GM12874 (cell line): ENCODE data around the gene IL17REL.

Experiments used
- CTCF ChIP-seq: IDR thresholded peaks from 2 replicates; pipeline ENCODE4 v1.5.1; 2011; ENCODE audit warnings: low read depth, mild to moderate bottlenecking, control low read depth, low read length, moderate library complexity; ENCODE audit not compliant: insufficient read depth

The IL17REL gene

GRCh38 chr22:49961601-49962011, 51.0 kb downstream of the IL17REL start:
- TF ChIP-seq CTCF: no peak

GRCh38 chr22:49961005-49961600, 51.5 kb downstream of the IL17REL start:
- no peak for TF ChIP-seq CTCF

GRCh38 chr22:49960159-49961004, 52.2 kb downstream of the IL17REL start, which contains the start of gene PIM3:
TSS of gene PIM3 (plus strand) at chr22:49960772. CDS start at chr22:49960948, 176 bp downstream.
- TF ChIP-seq CTCF: no peak

- TF ChIP-seq CTCF: no peak
These were observed 52.8 kb downstream of the IL17REL start for GRCh38 chr22:49959782-49960158.

- no peak for TF ChIP-seq CTCF
These were observed 53.4 kb downstream of the IL17REL start for GRCh38 chr22:49958931-49959781.

GRCh38 chr22:49958366-49958921, 54.1 kb downstream of the IL17REL start:
- no peak for TF ChIP-seq CTCF
